Colonic mucosa (tissue), 4 donors: ENCODE results near the gene GLUD2. TPM values are rescaled to one million over a fixed set of nuclear protein-coding genes. Genes with fewer than 3 reads are reported as not detected.

Source experiments
- DNase-seq: peaks from one replicate; pipeline ENCODE4 v3.0.0-alpha.2; 2020
- H3K27ac ChIP-seq: fragments of 200-600 bp; one replicate; pipeline ENCODE4 v1.8.0; 2021
- H3K27me3 ChIP-seq: fragments of 200-600 bp; one replicate; pipeline ENCODE4 v1.8.0; 2021
- H3K36me3 ChIP-seq: fragments of 200-600 bp; one replicate; pipeline ENCODE4 v1.8.0; 2021
- H3K4me1 ChIP-seq: fragments of 200-600 bp; one replicate; pipeline ENCODE4 v1.8.0; 2021; ENCODE audit warnings: mild to moderate bottlenecking
- H3K4me3 ChIP-seq: fragments of 200-600 bp; one replicate; pipeline ENCODE4 v1.8.0; 2021
- H3K9ac ChIP-seq, 2 donors: one replicate each; pipeline ENCODE4 v1.7.0; 2013; ENCODE audit warnings: control low read depth in 2 of 2, low read depth in 2 of 2, low read length in 2 of 2
- H3K9me3 ChIP-seq: fragments of 200-600 bp; one replicate; pipeline ENCODE4 v1.8.0; 2021
- CTCF ChIP-seq: fragments of 200-600 bp; IDR thresholded peaks from one replicate; pipeline ENCODE4 v1.8.0; 2022; ENCODE audit warnings: antibody characterized with exemption, mild to moderate bottlenecking
- intact Hi-C: fragments of 100-400 bp; cut with DNase I; formaldehyde crosslinking; loops from one replicate; pipeline ENCODE4 v1.14.1; 2022
- total RNA-seq, 2 donors: library from RNA; stranded (reverse); fragmentation: NEBNext Ultra II Directional in 1 of 2; extraction: Animal tissue kit (Norgen Biotek cat#: 25700) in 1 of 2; gene quantifications; one replicate each; pipeline ENCODE4 v1.2.1, GENCODE V29; 2021
- donor health status: healthy.
- donor health status: DM: no; HTN: no; CAD: no.
- donor health status: DM: no; HTN: no; CAD: no.

Gene GLUD2
- total RNA-seq, 2 donors from 2014 or later: 0.30 to 0.74 TPM

- no peaks in the 10 kb centered on the region for H3K4me1 ChIP-seq
- H3K27me3 ChIP-seq: no peaks in the 10 kb centered on the region
- no peaks in the 10 kb centered on the region for H3K9me3 ChIP-seq
- DNase-seq: no peak
- H3K27ac ChIP-seq: no peak overlapping the region
- TF ChIP-seq CTCF: no peak
- intact Hi-C loops: no loop called here
- H3K4me3 ChIP-seq: no peak overlapping the region
- no peak overlapping the region for H3K9ac ChIP-seq
- H3K36me3 ChIP-seq: no peaks in the 10 kb centered on the region
Measured at GRCh38 chrX:121011254-121011653, 36.2 kb upstream of the GLUD2 start.

GRCh38 chrX:121013897-121014455, 33.4 kb upstream of the GLUD2 start:
- no peaks in the 10 kb centered on the region for H3K27me3 ChIP-seq
- no peaks in the 10 kb centered on the region for H3K9me3 ChIP-seq
- intact Hi-C loops: no loop called here
- no peak for TF ChIP-seq CTCF
- no peak overlapping the region for H3K4me3 ChIP-seq
- no peak overlapping the region for H3K27ac ChIP-seq
- no peak for DNase-seq
- no peaks in the 10 kb centered on the region for H3K4me1 ChIP-seq
- no peaks in the 10 kb centered on the region for H3K36me3 ChIP-seq
- no peak overlapping the region for H3K9ac ChIP-seq

GRCh38 chrX:121014826-121015225, 32.6 kb upstream of the GLUD2 start:
- no peak for DNase-seq
- no peaks in the 10 kb centered on the region for H3K9me3 ChIP-seq
- TF ChIP-seq CTCF: no peak
- intact Hi-C loops: no loop called here
- no peaks in the 10 kb centered on the region for H3K4me1 ChIP-seq
- no peak overlapping the region for H3K9ac ChIP-seq
- H3K36me3 ChIP-seq: no peaks in the 10 kb centered on the region
- no peak overlapping the region for H3K27ac ChIP-seq
- H3K27me3 ChIP-seq: no peaks in the 10 kb centered on the region
- no peak overlapping the region for H3K4me3 ChIP-seq

GRCh38 chrX:121028419-121028818, 19.0 kb upstream of the GLUD2 start:
- intact Hi-C loops: no loop called here

GRCh38 chrX:121030083-121030482, 17.3 kb upstream of the GLUD2 start:
- H3K9me3 ChIP-seq: no peaks in the 10 kb centered on the region
- intact Hi-C loops: no loop called here
- TF ChIP-seq CTCF: no peak
- no peak overlapping the region for H3K9ac ChIP-seq
- no peaks in the 10 kb centered on the region for H3K36me3 ChIP-seq
- no peak overlapping the region for H3K4me3 ChIP-seq
- no peaks in the 10 kb centered on the region for H3K27me3 ChIP-seq
- no peaks in the 10 kb centered on the region for H3K4me1 ChIP-seq
- no peak for DNase-seq
- H3K27ac ChIP-seq: no peak overlapping the region

More at GRCh38 chrX:121028419-121028818, 19.0 kb upstream of the GLUD2 start:
- H3K9ac ChIP-seq: no peak overlapping the region
- H3K27me3 ChIP-seq: no peaks in the 10 kb centered on the region
- H3K4me3 ChIP-seq: no peak overlapping the region
- no peak overlapping the region for H3K27ac ChIP-seq
- TF ChIP-seq CTCF: no peak
- no peaks in the 10 kb centered on the region for H3K9me3 ChIP-seq
- DNase-seq: no peak
- H3K4me1 ChIP-seq: no peaks in the 10 kb centered on the region
- no peaks in the 10 kb centered on the region for H3K36me3 ChIP-seq
